Prostate gland (tissue), 2 donors: ENCODE results near the gene SRGAP1.

ENCODE experiments used
- POLR2A ChIP-seq: fragments of 450-650 bp; IDR thresholded peaks from one replicate; pipeline ENCODE4 v1.6.1; 2016; ENCODE audit warnings: antibody characterized with exemption, mild to moderate bottlenecking
- POLR2AphosphoS5 ChIP-seq: sonication (generic); formaldehyde crosslinking; IDR thresholded peaks from one replicate; pipeline ENCODE4 v1.6.1; 2017; ENCODE audit warnings: antibody characterized with exemption
- TF ChIP-seq, protein P1 (sequence below), 4 experiments: fragments of 200-600 bp in 2 of 4; fragments of 450-650 bp in 2 of 4; sonication (generic) in 2 of 4; IDR thresholded peaks; 1 replicate in 3 of 4; 2 replicates in 1 of 4; pipeline ENCODE4 v1.5.1; 2016 to 2019; ENCODE audit warnings: antibody characterized with exemption in 4 of 4, mild to moderate bottlenecking in 2 of 4, moderate library complexity in 2 of 4

DNA sequence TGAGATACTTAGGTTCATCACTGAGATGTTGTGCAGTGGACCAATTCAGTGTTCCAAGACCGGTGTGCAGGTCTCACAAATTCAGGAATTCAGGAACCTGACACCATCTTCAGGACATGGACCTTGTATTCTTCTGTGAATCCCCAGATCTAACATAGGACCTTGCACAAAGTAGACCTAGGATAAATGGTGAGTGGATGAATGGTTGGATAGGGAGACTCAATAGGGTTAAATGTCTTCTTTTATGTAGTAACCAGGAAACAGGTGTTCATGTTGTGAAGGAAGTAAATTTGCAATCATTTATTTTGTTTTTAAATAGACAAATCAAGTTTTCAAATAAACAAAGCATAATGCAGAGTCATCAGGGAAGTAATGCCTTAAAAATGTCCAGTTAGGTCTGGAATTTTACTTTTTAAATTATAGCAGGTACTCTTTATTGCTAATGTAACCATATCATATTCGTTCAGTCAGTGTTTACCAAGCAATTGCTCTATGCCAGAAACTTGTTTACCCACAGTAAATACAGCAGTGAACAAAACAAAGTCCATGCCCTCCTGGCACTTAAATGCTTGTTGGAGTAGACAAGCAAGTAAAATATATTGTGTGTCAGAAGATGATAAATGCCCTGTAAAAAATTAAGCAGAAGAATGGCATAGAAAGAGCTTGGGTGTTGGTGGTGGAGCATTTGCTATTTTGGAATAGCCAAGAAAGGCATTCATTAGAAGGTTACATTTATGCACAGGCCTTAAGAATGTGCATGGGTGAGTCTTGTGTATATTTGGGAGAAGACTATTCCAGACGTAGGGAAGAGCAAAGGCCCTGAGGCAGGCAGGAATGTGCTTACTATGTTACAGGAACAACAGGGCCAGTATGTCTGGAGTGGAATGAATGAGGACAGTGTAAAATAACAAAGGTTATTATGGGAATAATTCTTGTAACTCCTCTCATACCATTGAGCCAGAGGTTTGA lies 38.5 kb upstream of the SRGAP1 start:
- TF ChIP-seq POLR2AphosphoS5 = peak; percentile 84
- TF ChIP-seq, protein P1, sequence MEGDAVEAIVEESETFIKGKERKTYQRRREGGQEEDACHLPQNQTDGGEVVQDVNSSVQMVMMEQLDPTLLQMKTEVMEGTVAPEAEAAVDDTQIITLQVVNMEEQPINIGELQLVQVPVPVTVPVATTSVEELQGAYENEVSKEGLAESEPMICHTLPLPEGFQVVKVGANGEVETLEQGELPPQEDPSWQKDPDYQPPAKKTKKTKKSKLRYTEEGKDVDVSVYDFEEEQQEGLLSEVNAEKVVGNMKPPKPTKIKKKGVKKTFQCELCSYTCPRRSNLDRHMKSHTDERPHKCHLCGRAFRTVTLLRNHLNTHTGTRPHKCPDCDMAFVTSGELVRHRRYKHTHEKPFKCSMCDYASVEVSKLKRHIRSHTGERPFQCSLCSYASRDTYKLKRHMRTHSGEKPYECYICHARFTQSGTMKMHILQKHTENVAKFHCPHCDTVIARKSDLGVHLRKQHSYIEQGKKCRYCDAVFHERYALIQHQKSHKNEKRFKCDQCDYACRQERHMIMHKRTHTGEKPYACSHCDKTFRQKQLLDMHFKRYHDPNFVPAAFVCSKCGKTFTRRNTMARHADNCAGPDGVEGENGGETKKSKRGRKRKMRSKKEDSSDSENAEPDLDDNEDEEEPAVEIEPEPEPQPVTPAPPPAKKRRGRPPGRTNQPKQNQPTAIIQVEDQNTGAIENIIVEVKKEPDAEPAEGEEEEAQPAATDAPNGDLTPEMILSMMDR (IDR thresholded peaks at IDR 0.05) = no peak
- TF ChIP-seq POLR2A = no peak
